Measurements from ENCODE around the gene PTK7.
A peak's percentile ranks its signal among the peaks of the same experiment; 100 is the strongest.
"Not testable (repeated sequence)": the region's sequence is repeated elsewhere in the genome, so short reads cannot be mapped to it uniquely, and the experiment has no call there.

PTK7 gene

GRCh38 chr6:43088654-43089056 is 12.5 kb downstream of the PTK7 start:
- DNase-seq = no peak

- DNase-seq = no peak
Measured at GRCh38 chr6:43089467-43089866, 13.4 kb downstream of the PTK7 start.

GRCh38 chr6:43089874-43090558 is 13.9 kb downstream of the PTK7 start:
- DNase-seq = no peak

- no peak for DNase-seq
Measured at GRCh38 chr6:43090559-43090956, 14.4 kb downstream of the PTK7 start.

- DNase-seq = no peak
Measured at GRCh38 chr6:43091020-43091419, 14.9 kb downstream of the PTK7 start.

GRCh38 chr6:43091436-43091991 is 15.4 kb downstream of the PTK7 start:
- DNase-seq = no peak

- no peak for DNase-seq
Measured at GRCh38 chr6:43092635-43093034, 16.5 kb downstream of the PTK7 start.

GRCh38 chr6:43093436-43094289 is 17.5 kb downstream of the PTK7 start:
- peak; percentile 37 for DNase-seq

GRCh38 chr6:43095939-43096338 is 19.8 kb downstream of the PTK7 start:
- DNase-seq = no peak

GRCh38 chr6:43096451-43097097 is 20.5 kb downstream of the PTK7 start:
- peak; percentile 89 for DNase-seq

GRCh38 chr6:43097098-43097489 is 21.0 kb downstream of the PTK7 start:
- no peak for DNase-seq

- no peak for DNase-seq
Measured at GRCh38 chr6:43097502-43097901, 21.4 kb downstream of the PTK7 start.

- DNase-seq = no peak
Measured at GRCh38 chr6:43101497-43101896, 25.4 kb downstream of the PTK7 start.

- no peak for DNase-seq
Measured at GRCh38 chr6:43103253-43103876, 27.3 kb downstream of the PTK7 start.

GRCh38 chr6:43105538-43106222 is 29.6 kb downstream of the PTK7 start:
- no peak for DNase-seq

GRCh38 chr6:43107344-43108062 is 31.4 kb downstream of the PTK7 start:
- DNase-seq = no peak

GRCh38 chr6:43113431-43114260 is 37.5 kb downstream of the PTK7 start:
- peak; percentile 8 for DNase-seq

GRCh38 chr6:43115365-43115764 is 39.3 kb downstream of the PTK7 start:
- DNase-seq = no peak

- DNase-seq = not testable (repeated sequence)
Measured at GRCh38 chr6:43117466-43117865, 41.4 kb downstream of the PTK7 start.

- no peak for DNase-seq
Measured at GRCh38 chr6:43119482-43119881, 43.4 kb downstream of the PTK7 start.
